Osteoblast (primary cell): Measurements from ENCODE around the gene RPRD1A. TPM values are rescaled to one million over a fixed set of nuclear protein-coding genes. Genes with fewer than 3 reads are reported as not detected.

Experiments
- DNase-seq: peaks from one replicate; pipeline ENCODE4 v3.0.0; 2011; ENCODE audit warnings: low spot score, mixed read lengths; ENCODE audit not compliant: insufficient read length; ENCODE audit errors: missing footprints
- H2AFZ ChIP-seq: 2 replicates; pipeline ENCODE4 v1.6.0; 2011; ENCODE audit warnings: mild to moderate bottlenecking, low read length
- H3K27ac ChIP-seq: 2 replicates; pipeline ENCODE4 v1.5.1; 2011; ENCODE audit warnings: mild to moderate bottlenecking, low read depth, low read length, moderate library complexity
- H3K27me3 ChIP-seq: 2 replicates; pipeline ENCODE4 v1.6.0; 2012; ENCODE audit warnings: mild to moderate bottlenecking, control low read depth, inconsistent platforms, low read length, moderate library complexity; ENCODE audit not compliant: insufficient read depth
- H3K36me3 ChIP-seq: 2 replicates; pipeline ENCODE4 v1.5.1; 2011; ENCODE audit warnings: mild to moderate bottlenecking, low read length, control low read depth, moderate library complexity; ENCODE audit not compliant: insufficient read depth
- H3K4me1 ChIP-seq: 2 replicates; pipeline ENCODE4 v1.5.1; 2011; ENCODE audit warnings: mild to moderate bottlenecking, low read length, control low read depth, moderate library complexity; ENCODE audit not compliant: insufficient read depth
- H3K4me2 ChIP-seq: 2 replicates; pipeline ENCODE4 v1.6.0; 2011; ENCODE audit warnings: mild to moderate bottlenecking, low read length; ENCODE audit not compliant: insufficient read depth
- H3K4me3 ChIP-seq: fragments of 200-600 bp; sonication (generic); 3 replicates; pipeline ENCODE4 v1.5.1; 2012; ENCODE audit warnings: mild to moderate bottlenecking, low read length, inconsistent platforms; ENCODE audit not compliant: insufficient read depth
- H3K79me2 ChIP-seq: 2 replicates; pipeline ENCODE4 v1.6.0; 2012; ENCODE audit warnings: mild to moderate bottlenecking, low read length, control low read depth, inconsistent platforms; ENCODE audit not compliant: insufficient read depth
- H3K9me3 ChIP-seq: 2 replicates; pipeline ENCODE4 v1.5.1; 2011; ENCODE audit warnings: low read depth, low read length, control low read depth
- H4K20me1 ChIP-seq: 2 replicates; pipeline ENCODE4 v1.6.0; 2012; ENCODE audit warnings: mild to moderate bottlenecking, low read length, control low read depth; ENCODE audit not compliant: insufficient read depth
- CTCF ChIP-seq: IDR thresholded peaks from 2 replicates; pipeline ENCODE4 v1.5.1; 2011; ENCODE audit warnings: mild to moderate bottlenecking, low read depth, low read length, moderate library complexity; ENCODE audit errors: extremely low read depth
- total RNA-seq: library from RNA; depleted of rRNA; stranded (reverse); fragments of >200 nt; gene quantifications from 2 replicates; pipeline ENCODE4 v1.2.3, GENCODE V29; 2012

RPRD1A gene
- total RNA-seq, 1 donor = 36.2 TPM

- Histone ChIP-seq H4K20me1 (peaks cover 9% of the 10 kb centered on the region), H3K4me2 (no peak overlapping the region), H3K4me1 (peaks cover 6% of the 10 kb centered on the region), H3K4me3 (no peak overlapping the region), H3K79me2 (peaks cover 64% of the 10 kb centered on the region), H3K9me3 (no peaks in the 10 kb centered on the region), H3K27me3 (no peaks in the 10 kb centered on the region), H3K27ac (no peak overlapping the region), H2AFZ (no peak overlapping the region), H3K36me3 (peaks cover 5% of the 10 kb centered on the region)
- DNase-seq = no peak
- no peak for TF ChIP-seq CTCF
These were observed 32.1 kb downstream of the RPRD1A start for GRCh38 chr18:36035253-36035652.

DNA sequence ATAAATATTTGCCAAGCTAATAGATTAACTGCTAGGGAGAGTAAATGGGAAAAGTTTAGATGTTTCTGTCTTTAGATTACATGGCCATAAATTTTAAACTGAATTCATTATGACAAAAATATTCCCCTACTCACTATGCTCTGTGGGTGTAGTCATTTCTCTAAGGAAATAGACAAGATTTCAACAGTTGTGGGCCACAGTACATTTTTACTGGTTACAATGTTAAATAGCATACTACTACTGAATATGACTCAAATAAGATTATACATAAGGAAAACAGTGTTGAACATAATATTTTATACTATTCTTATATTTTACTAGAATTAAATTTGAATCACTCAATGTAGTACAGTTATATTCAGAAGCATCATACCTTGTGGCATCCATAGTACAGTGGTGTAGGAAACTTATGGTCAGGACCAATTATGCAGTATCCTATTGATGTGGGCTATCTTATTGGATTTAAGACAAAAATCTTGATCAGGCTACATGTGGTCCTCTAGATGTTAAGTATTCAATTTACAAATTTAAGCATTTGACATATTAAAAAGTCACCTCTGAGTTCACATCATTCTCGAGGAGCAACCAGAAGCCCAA, 33.0 kb downstream of the RPRD1A start:
- no peak for DNase-seq
- Histone ChIP-seq H3K27me3 (no peaks in the 10 kb centered on the region), H3K9me3 (no peaks in the 10 kb centered on the region), H3K36me3 (peaks cover 6% of the 10 kb centered on the region), H3K4me3 (no peak overlapping the region), H4K20me1 (peaks cover 9% of the 10 kb centered on the region), H3K27ac (no peak overlapping the region), H3K4me1 (peaks cover 6% of the 10 kb centered on the region), H3K4me2 (no peak overlapping the region), H2AFZ (no peak overlapping the region), H3K79me2 (peaks cover 56% of the 10 kb centered on the region)
- TF ChIP-seq CTCF = no peak

- DNase-seq = peak; percentile 8
- H3K9me3 ChIP-seq = no peaks in the 10 kb centered on the region
- H3K36me3 ChIP-seq = peaks cover 11% of the 10 kb centered on the region
- H3K4me2 ChIP-seq = no peak overlapping the region
- peaks cover 33% of the 10 kb centered on the region for H3K79me2 ChIP-seq
- peaks cover 6% of the 10 kb centered on the region for H3K4me1 ChIP-seq
- no peak overlapping the region for H3K4me3 ChIP-seq
- H3K27ac ChIP-seq = no peak overlapping the region
- peaks cover 9% of the 10 kb centered on the region for H4K20me1 ChIP-seq
- no peak overlapping the region for H2AFZ ChIP-seq
- no peak for TF ChIP-seq CTCF
- no peaks in the 10 kb centered on the region for H3K27me3 ChIP-seq
These were observed 35.5 kb downstream of the RPRD1A start for GRCh38 chr18:36031903-36032302.

GRCh38 chr18:36031407-36031806, 36.0 kb downstream of the RPRD1A start:
- Histone ChIP-seq H3K27ac (no peak overlapping the region), H3K36me3 (peaks cover 16% of the 10 kb centered on the region), H3K4me1 (peaks cover 6% of the 10 kb centered on the region), H3K9me3 (no peaks in the 10 kb centered on the region), H3K27me3 (no peaks in the 10 kb centered on the region), H2AFZ (no peak overlapping the region), H3K4me2 (no peak overlapping the region), H4K20me1 (peaks cover 9% of the 10 kb centered on the region), H3K4me3 (no peak overlapping the region), H3K79me2 (peaks cover 29% of the 10 kb centered on the region)
- DNase-seq = no peak
- TF ChIP-seq CTCF = no peak
